ENCODE data around the gene LIPF.

LIPF gene

GRCh38 chr10:88623835-88624234 lies 40.4 kb upstream of the LIPF start:
- Histone ChIP-seq H3K36me3 (no peaks in the 10 kb centered on the region), H3K4me3 (ENCODE audit: low read depth, low read length) (no peak overlapping the region), H3K4me1 (peaks cover 7% of the 10 kb centered on the region), H3K9me3 (no peaks in the 10 kb centered on the region), H3K27me3 (no peaks in the 10 kb centered on the region)
- TF ChIP-seq CTCF (IDR thresholded peaks at IDR 0.05; ENCODE audit: low read depth, low read length) = no peak
- DNase-seq = no peak

- DNase-seq = no peak
- Histone ChIP-seq H3K4me3 (ENCODE audit: low read depth, low read length) (no peak overlapping the region), H3K36me3 (no peaks in the 10 kb centered on the region), H3K9me3 (no peaks in the 10 kb centered on the region), H3K4me1 (peaks cover 7% of the 10 kb centered on the region), H3K27me3 (no peaks in the 10 kb centered on the region)
- TF ChIP-seq CTCF (IDR thresholded peaks at IDR 0.05; ENCODE audit: low read depth, low read length) = no peak
Measured at GRCh38 chr10:88624840-88625239, 39.4 kb upstream of the LIPF start.

DNA sequence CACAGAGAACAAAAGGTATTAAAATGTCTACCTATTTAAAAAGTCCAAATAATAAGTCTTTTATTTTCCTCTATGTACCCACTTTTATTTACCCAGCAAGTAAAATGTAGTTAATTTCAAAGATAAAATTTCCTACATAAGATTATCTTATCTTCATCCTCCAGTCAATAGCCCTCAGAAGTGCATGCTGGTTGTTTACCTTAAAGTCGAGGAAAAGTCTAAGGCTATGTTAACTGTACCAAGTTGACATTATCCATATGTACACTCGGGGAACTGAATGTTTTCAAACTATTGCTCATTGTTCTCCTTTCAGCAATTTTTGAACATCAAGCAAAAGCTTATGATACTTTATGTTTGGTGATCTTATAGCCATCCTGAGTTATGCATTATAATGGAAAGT lies 24.1 kb upstream of the LIPF start:
- Histone ChIP-seq H3K36me3 (no peaks in the 10 kb centered on the region), H3K4me3 (ENCODE audit: low read depth, low read length) (no peak overlapping the region), H3K27me3 (no peaks in the 10 kb centered on the region; the same call in 1 of the 2 replicates), H3K4me1 (no peaks in the 10 kb centered on the region), H3K9me3 (no peaks in the 10 kb centered on the region)
- TF ChIP-seq CTCF (IDR thresholded peaks at IDR 0.05; ENCODE audit: low read depth, low read length) = no peak
- DNase-seq = no peak

DNA sequence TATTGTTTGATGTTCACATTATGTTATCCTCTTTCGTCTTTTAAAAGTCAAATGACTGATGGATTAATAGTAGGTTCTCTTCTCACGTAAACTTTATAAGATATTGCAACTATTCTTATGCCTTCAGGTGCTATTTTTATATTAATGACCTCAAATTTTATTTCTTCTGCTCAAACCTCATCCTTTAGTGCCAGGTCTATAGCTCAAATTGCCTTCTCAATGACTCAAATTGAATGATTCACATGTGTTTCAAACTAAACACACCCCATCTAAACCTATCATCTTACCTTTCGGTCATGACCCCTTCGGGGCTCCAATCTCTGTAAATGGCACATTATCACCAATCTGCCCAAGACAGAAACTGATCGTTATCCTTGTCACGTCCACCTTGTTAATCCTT lies 22.0 kb upstream of the LIPF start:
- Histone ChIP-seq H3K4me1 (no peaks in the 10 kb centered on the region), H3K27me3 (no peaks in the 10 kb centered on the region; the same call in 1 of the 2 replicates), H3K4me3 (ENCODE audit: low read depth, low read length) (no peak overlapping the region), H3K9me3 (no peaks in the 10 kb centered on the region), H3K36me3 (no peaks in the 10 kb centered on the region)
- TF ChIP-seq CTCF (IDR thresholded peaks at IDR 0.05; ENCODE audit: low read depth, low read length) = no peak
- no peak for DNase-seq

DNA sequence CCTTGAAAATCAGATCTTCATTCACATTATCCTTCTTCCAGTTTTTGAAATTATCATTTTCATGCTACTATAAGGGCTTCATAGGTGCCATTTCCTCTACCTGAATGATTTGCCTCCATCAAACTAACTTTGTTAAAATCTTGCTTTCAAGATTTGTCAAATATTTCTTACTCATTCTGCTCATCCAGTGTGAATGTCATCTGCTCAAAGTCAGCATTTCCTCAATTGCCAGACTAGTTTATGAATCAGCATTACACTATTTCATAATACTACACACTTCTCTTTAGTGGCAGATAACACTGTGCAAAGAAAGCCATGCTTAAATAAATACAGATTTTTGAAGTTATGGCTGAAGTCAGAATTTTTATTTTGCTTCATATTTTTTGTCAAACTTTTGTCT lies 21.3 kb upstream of the LIPF start:
- H3K4me3 ChIP-seq (ENCODE audit: low read depth, low read length) = no peak overlapping the region
- no peak for DNase-seq
- no peaks in the 10 kb centered on the region for H3K9me3 ChIP-seq
- H3K36me3 ChIP-seq = no peaks in the 10 kb centered on the region
- no peak for TF ChIP-seq CTCF (IDR thresholded peaks at IDR 0.05; ENCODE audit: low read depth, low read length)
- no peaks in the 10 kb centered on the region; the same call in 1 of the 2 replicates for H3K27me3 ChIP-seq
- no peaks in the 10 kb centered on the region for H3K4me1 ChIP-seq

DNA sequence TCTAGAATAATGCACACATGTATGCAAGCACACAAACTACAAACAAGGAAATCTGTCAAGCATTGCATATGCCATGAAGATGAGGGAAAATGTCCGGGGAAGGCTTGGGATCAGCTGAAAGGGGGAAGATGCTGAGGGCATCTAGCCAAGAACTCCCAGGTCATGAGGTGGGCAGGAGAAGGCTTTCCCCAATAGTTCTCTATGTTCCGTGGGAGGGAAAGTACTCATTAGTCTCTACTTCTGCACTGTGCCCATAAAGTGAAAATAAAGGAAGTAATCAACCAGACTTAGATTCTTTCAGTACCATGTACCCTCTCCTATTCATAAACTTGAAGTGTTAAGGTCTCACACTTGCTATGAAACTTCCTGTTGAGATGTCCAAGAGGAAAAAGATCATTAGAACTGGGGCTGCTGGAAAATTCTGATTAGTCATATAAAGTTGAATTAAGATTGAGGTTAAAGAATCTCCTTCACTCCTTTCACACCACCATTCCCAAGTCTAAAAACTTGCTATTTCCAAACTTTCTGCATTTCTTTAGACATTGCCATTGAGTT lies 17.1 kb upstream of the LIPF start:
- DNase-seq = no peak
- Histone ChIP-seq H3K9me3 (no peaks in the 10 kb centered on the region), H3K27me3 (no peaks in the 10 kb centered on the region; the same call in 1 of the 2 replicates), H3K4me1 (no peaks in the 10 kb centered on the region), H3K36me3 (no peaks in the 10 kb centered on the region), H3K4me3 (ENCODE audit: low read depth, low read length) (no peak overlapping the region)
- TF ChIP-seq CTCF (IDR thresholded peaks at IDR 0.05; ENCODE audit: low read depth, low read length) = no peak
